Right lobe of liver (tissue), 4 donors: ENCODE measurements around the gene TJP2.
"Not testable (repeated sequence)": the region's sequence is repeated elsewhere in the genome, so short reads cannot be mapped to it uniquely, and the experiment has no call there.

Experiments
- POLR2A ChIP-seq: fragments of 450-650 bp; IDR thresholded peaks from one replicate; pipeline ENCODE4 v1.6.1; 2017; ENCODE audit warnings: antibody characterized with exemption, mild to moderate bottlenecking
- TF ChIP-seq, protein P1 (sequence below), 4 donors: fragments of 200-600 bp in 3 of 4; fragments of 450-650 bp in 1 of 4; IDR thresholded peaks; one replicate each; pipeline versions ENCODE4 v1.5.1 to v1.8.0; 2016 to 2022; ENCODE audit warnings: antibody characterized with exemption in 4 of 4, mild to moderate bottlenecking in 2 of 4
- donor health status: DM: no; HTN: no; CAD: no.
- donor health status: DM: no; HTN: no; CAD: no.
- donor health status: DM: no; HTN: yes; CAD: no.

DNA sequence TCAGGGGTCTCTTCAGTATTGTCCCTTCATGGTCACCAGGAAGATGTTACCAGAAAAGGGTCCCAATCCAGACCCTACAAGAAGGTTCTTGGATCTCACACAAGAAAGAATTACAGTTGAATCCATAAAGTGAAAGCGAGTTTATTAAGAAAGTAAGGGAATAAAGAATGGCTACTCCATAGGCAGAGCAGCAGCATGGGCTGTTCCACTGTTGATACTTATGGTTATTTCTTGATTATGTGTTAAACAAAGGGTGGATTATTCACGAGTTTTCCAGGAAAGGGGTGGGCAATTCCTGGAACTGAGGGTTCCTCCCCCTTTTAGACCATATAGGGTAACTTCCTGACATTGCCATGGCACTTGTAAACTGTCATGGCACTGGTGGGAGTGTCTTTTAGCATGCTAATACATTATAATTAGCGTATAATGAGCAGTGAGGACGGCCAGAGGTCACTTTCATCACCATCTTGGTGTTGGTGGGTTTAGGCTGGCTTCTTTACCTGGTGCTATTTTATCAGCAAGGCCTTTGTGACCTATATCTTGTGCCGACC lies 132.9 kb downstream of the TJP2 start:
- TF ChIP-seq, protein P1, sequence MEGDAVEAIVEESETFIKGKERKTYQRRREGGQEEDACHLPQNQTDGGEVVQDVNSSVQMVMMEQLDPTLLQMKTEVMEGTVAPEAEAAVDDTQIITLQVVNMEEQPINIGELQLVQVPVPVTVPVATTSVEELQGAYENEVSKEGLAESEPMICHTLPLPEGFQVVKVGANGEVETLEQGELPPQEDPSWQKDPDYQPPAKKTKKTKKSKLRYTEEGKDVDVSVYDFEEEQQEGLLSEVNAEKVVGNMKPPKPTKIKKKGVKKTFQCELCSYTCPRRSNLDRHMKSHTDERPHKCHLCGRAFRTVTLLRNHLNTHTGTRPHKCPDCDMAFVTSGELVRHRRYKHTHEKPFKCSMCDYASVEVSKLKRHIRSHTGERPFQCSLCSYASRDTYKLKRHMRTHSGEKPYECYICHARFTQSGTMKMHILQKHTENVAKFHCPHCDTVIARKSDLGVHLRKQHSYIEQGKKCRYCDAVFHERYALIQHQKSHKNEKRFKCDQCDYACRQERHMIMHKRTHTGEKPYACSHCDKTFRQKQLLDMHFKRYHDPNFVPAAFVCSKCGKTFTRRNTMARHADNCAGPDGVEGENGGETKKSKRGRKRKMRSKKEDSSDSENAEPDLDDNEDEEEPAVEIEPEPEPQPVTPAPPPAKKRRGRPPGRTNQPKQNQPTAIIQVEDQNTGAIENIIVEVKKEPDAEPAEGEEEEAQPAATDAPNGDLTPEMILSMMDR (IDR thresholded peaks at IDR 0.05) = not testable (repeated sequence)
- not testable (repeated sequence) for TF ChIP-seq POLR2A
